CD14-positive monocyte (primary cell): ENCODE results near the gene CEP78. TPM values are rescaled to one million over a fixed set of nuclear protein-coding genes. Genes with fewer than 3 reads are reported as not detected.

Experiments used
- DNase-seq, 3 donors: peaks; one replicate each; pipeline ENCODE4 v3.0.0-alpha.2; 2011 to 2022
- H2AFZ ChIP-seq: 2 replicates; pipeline ENCODE4 v1.6.0; 2012; ENCODE audit warnings: mild to moderate bottlenecking, low read depth, low read length, inconsistent platforms; ENCODE audit not compliant: insufficient read depth, poor library complexity, severe bottlenecking
- H3K27ac ChIP-seq, 2 donors: 1 replicate in 1 of 2; 2 replicates in 1 of 2; pipeline ENCODE4 v1.5.1; 2012 to 2013; ENCODE audit warnings: low read length in 2 of 2, control low read depth in 1 of 2, inconsistent platforms in 1 of 2, low read depth in 1 of 2, mild to moderate bottlenecking in 1 of 2
- H3K27me3 ChIP-seq, 2 donors: one replicate each; pipeline versions ENCODE4 v1.6.0 to v1.6.1; 2011 to 2013; ENCODE audit warnings: low read length in 2 of 2; ENCODE audit not compliant: control insufficient read depth in 2 of 2, insufficient read depth in 2 of 2
- H3K36me3 ChIP-seq, 2 donors: replicated peaks in 1 of 2; 1 replicate in 1 of 2; 2 replicates in 1 of 2; pipeline versions ENCODE4 v1.5.1 to v1.6.1; 2012 to 2013; ENCODE audit warnings: low read length in 2 of 2, control low read depth in 1 of 2, inconsistent platforms in 1 of 2, mild to moderate bottlenecking in 1 of 2; ENCODE audit not compliant: insufficient read depth in 2 of 2, control insufficient read depth in 1 of 2
- H3K4me1 ChIP-seq, 2 donors: 1 replicate in 1 of 2; 2 replicates in 1 of 2; pipeline versions ENCODE4 v1.5.1 to v1.6.1; 2012 to 2013; ENCODE audit warnings: low read length in 2 of 2, control low read depth in 1 of 2, inconsistent platforms in 1 of 2, mild to moderate bottlenecking in 1 of 2, moderate library complexity in 1 of 2; ENCODE audit not compliant: insufficient read depth in 2 of 2, control insufficient read depth in 1 of 2
- H3K4me2 ChIP-seq: replicated peaks from 2 replicates; pipeline ENCODE3; 2012; ENCODE audit warnings: low read length, moderate library complexity, mild to moderate bottlenecking; ENCODE audit not compliant: poor library complexity, severe bottlenecking; ENCODE audit errors: extremely low read depth
- H3K4me3 ChIP-seq, 3 experiments: fragments of 200-600 bp in 1 of 3; sonication (generic) in 1 of 3; replicated peaks in 1 of 3; 1 replicate in 2 of 3; 2 replicates in 1 of 3; pipeline ENCODE4 v1.5.1; 2011 to 2013; ENCODE audit warnings: low read length in 3 of 3, mild to moderate bottlenecking in 3 of 3, control low read depth in 2 of 3, low read depth in 2 of 3, inconsistent platforms in 1 of 3, moderate library complexity in 1 of 3
- H3K79me2 ChIP-seq: 2 replicates; pipeline ENCODE4 v1.6.0; 2012; ENCODE audit warnings: mild to moderate bottlenecking, control low read depth, inconsistent platforms, low read length, moderate library complexity; ENCODE audit not compliant: insufficient read depth
- H3K9ac ChIP-seq: 2 replicates; pipeline ENCODE4 v1.6.0; 2017; ENCODE audit warnings: low read length, mild to moderate bottlenecking; ENCODE audit not compliant: insufficient read depth, poor library complexity, severe bottlenecking
- H3K9me3 ChIP-seq, 2 donors: replicated peaks in 1 of 2; 1 replicate in 1 of 2; 2 replicates in 1 of 2; pipeline versions ENCODE4 v1.5.1 to v1.6.1; 2012 to 2013; ENCODE audit warnings: low read length in 2 of 2, control low read depth in 1 of 2; ENCODE audit not compliant: control insufficient read depth in 1 of 2, insufficient read depth in 1 of 2
- H4K20me1 ChIP-seq: 2 replicates; pipeline ENCODE4 v1.6.0; 2012; ENCODE audit warnings: mild to moderate bottlenecking, low read length, control low read depth, moderate library complexity; ENCODE audit not compliant: insufficient read depth
- H3K27ac Mint-ChIP-seq, 7 donors: one replicate each; pipeline ENCODE4 v1.8.0; 2020; ENCODE audit warnings: mild to moderate bottlenecking in 7 of 7, mixed read lengths in 7 of 7, moderate library complexity in 6 of 7, inconsistent platforms in 2 of 7
- H3K27me3 Mint-ChIP-seq, 3 donors: one replicate each; pipeline ENCODE4 v1.8.0; 2021 to 2022; ENCODE audit warnings: low read depth in 3 of 3, mild to moderate bottlenecking in 3 of 3, mixed read lengths in 3 of 3, moderate library complexity in 3 of 3, inconsistent platforms in 1 of 3
- H3K36me3 Mint-ChIP-seq, 2 donors: one replicate each; pipeline ENCODE4 v1.8.0; 2020; ENCODE audit warnings: mixed read lengths in 2 of 2, inconsistent platforms in 1 of 2, mild to moderate bottlenecking in 1 of 2
- H3K4me1 Mint-ChIP-seq: one replicate; pipeline ENCODE4 v1.8.0; 2020; ENCODE audit warnings: mild to moderate bottlenecking, mixed read lengths
- H3K4me3 Mint-ChIP-seq, 2 donors: one replicate each; pipeline ENCODE4 v1.8.0; 2020; ENCODE audit warnings: mild to moderate bottlenecking in 2 of 2, mixed read lengths in 2 of 2, moderate library complexity in 1 of 2
- H3K9me3 Mint-ChIP-seq, 7 donors: one replicate each; pipeline ENCODE4 v1.8.0; 2020 to 2022; ENCODE audit warnings: mixed read lengths in 7 of 7, mild to moderate bottlenecking in 6 of 7, moderate library complexity in 6 of 7, inconsistent platforms in 2 of 7
- WGBS: methylation state at CpG from one replicate; pipeline ENCODE4 v1.1.5; 2013; ENCODE audit warnings: missing lambda C conversion rate; ENCODE audit not compliant: insufficient coverage; 5-methylcytosine and 5-hydroxymethylcytosine counted together
- intact Hi-C, 2 donors: fragments of 100-400 bp; cut with micrococcal nuclease; formaldehyde crosslinking; loops; one replicate each; pipeline versions ENCODE4 v1.15.0 to v1.15.1; 2023
- polyA plus RNA-seq, 3 donors: library from polyadenylated mRNA; depleted of rRNA in 1 of 3; unstranded in 2 of 3; stranded (reverse) in 1 of 3; fragments of 300-500 nt in 2 of 3; fragments of >200 nt in 1 of 3; fragmentation: Illumina TruSeq in 2 of 3; gene quantifications; 1 replicate in 2 of 3; 2 replicates in 1 of 3; pipeline ENCODE4 v1.2.3, GENCODE V29; 2012 to 2021
- TF ChIP-seq, protein P1 (sequence below): fragments of 200-600 bp; IDR thresholded peaks from one replicate; pipeline ENCODE4 v1.8.0; 2022; ENCODE audit warnings: antibody characterized with exemption, mild to moderate bottlenecking

Gene CEP78
- polyA plus RNA-seq, 3 donors, result 1.7 to 3.3 (median 2.5) TPM

DNA sequence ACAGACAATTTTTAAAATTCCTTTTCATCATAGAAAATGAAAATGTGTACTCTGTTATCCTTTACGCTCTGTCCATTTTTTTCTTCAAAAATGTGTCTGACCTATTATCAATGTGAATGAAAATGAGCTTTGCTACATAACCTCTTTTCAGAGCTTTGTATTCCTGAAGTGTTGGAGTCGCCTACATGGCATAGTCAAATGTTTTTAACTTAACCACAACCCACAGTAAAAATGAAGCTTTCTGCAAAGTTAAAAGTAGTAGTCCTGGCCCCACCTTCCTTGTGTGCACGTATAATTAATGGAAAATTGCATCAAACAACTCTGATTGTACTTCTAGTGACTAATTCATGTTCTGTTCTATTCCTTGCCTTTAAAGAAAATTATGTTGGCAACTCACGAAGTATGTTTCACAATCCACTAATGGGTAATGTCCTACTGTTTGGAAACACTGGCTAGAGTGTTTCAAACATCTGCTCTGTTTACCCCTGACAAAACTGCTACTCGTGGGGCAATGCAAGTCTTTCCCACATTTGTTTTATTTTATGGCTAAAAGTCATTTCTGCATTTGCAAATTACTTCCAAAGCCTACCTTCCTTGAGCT is 42.4 kb downstream of the CEP78 start:
- no peak overlapping the region for H3K4me3 Mint-ChIP-seq
- Histone ChIP-seq H3K9me3 (no peaks in the 10 kb centered on the region), H3K36me3 (no peaks in the 10 kb centered on the region), H2AFZ (no peak overlapping the region), H3K4me1 (peaks cover 0 to 2% of the 10 kb centered on the region in 2 donors), H3K27me3 (no peaks in the 10 kb centered on the region), H3K4me2 (no peak overlapping the region), H3K27ac (no peak overlapping the region), H3K9ac (no peak overlapping the region), H3K4me3 (no peak overlapping the region), H3K79me2 (no peaks in the 10 kb centered on the region), H4K20me1 (no peaks in the 10 kb centered on the region)
- peaks cover 3 to 4% of the 10 kb centered on the region in 2 donors for H3K36me3 Mint-ChIP-seq
- H3K27me3 Mint-ChIP-seq, result peaks cover 0 to 4% (median 1%) of the 10 kb centered on the region in 3 donors
- TF ChIP-seq, protein P1, sequence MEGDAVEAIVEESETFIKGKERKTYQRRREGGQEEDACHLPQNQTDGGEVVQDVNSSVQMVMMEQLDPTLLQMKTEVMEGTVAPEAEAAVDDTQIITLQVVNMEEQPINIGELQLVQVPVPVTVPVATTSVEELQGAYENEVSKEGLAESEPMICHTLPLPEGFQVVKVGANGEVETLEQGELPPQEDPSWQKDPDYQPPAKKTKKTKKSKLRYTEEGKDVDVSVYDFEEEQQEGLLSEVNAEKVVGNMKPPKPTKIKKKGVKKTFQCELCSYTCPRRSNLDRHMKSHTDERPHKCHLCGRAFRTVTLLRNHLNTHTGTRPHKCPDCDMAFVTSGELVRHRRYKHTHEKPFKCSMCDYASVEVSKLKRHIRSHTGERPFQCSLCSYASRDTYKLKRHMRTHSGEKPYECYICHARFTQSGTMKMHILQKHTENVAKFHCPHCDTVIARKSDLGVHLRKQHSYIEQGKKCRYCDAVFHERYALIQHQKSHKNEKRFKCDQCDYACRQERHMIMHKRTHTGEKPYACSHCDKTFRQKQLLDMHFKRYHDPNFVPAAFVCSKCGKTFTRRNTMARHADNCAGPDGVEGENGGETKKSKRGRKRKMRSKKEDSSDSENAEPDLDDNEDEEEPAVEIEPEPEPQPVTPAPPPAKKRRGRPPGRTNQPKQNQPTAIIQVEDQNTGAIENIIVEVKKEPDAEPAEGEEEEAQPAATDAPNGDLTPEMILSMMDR, result no peak
- H3K4me1 Mint-ChIP-seq, result peaks cover 8% of the 10 kb centered on the region
- 11% methylated on average over 1 of the region's 5 CpGs for WGBS
- DNase-seq, result no peak
- H3K27ac Mint-ChIP-seq, result no peak overlapping the region
- intact Hi-C loops, result no loop called here
- peaks cover 0 to 8% (median 2%) of the 10 kb centered on the region in 7 donors for H3K9me3 Mint-ChIP-seq

DNA sequence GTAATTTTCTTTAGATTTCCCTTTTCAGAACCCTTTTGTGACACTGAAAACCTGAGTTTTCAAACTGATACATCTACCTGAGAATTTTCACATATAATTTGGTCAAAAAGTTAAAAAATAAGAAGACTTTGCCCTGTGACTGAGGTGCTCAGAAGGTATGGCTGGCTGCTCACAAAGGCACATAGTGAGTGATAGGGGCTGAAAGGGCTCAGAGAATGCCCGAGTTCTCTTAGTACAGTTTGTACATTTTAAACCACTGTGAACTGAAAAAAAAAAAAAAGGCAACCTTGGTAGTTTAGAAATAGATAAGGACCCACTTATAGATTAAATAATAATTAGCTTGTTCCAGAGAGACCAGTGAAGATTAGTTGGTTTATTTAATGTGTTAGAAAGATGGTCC is 42.9 kb downstream of the CEP78 start:
- H3K4me1 ChIP-seq, result peaks cover 0 to 2% of the 10 kb centered on the region in 2 donors
- H3K4me2 ChIP-seq, result no peak overlapping the region
- H3K36me3 ChIP-seq, result no peaks in the 10 kb centered on the region
- no peak for DNase-seq
- WGBS, result no CpG with 5 or more reads among the region's 1 CpG
- no peaks in the 10 kb centered on the region for H4K20me1 ChIP-seq
- intact Hi-C loops, result no loop called here
- H3K27me3 ChIP-seq, result no peaks in the 10 kb centered on the region
- H3K4me3 Mint-ChIP-seq, result no peak overlapping the region
- peaks cover 8% of the 10 kb centered on the region for H3K4me1 Mint-ChIP-seq
- H2AFZ ChIP-seq, result no peak overlapping the region
- no peaks in the 10 kb centered on the region for H3K9me3 ChIP-seq
- peaks cover under 1 to 4% of the 10 kb centered on the region in 2 donors for H3K36me3 Mint-ChIP-seq
- no peaks in the 10 kb centered on the region for H3K79me2 ChIP-seq
- H3K9me3 Mint-ChIP-seq, result peaks cover under 1 to 13% (median 5%) of the 10 kb centered on the region in 7 donors
- no peak overlapping the region for H3K27ac Mint-ChIP-seq
- H3K27me3 Mint-ChIP-seq, result peaks cover 1 to 6% (median 1%) of the 10 kb centered on the region in 3 donors
- H3K9ac ChIP-seq, result no peak overlapping the region
- TF ChIP-seq, protein P1, result no peak
- no peak overlapping the region for H3K27ac ChIP-seq
- H3K4me3 ChIP-seq, result no peak overlapping the region
